HCT116 (cell line): Measurements from ENCODE around the gene RLF. TPM values are rescaled to one million over a fixed set of nuclear protein-coding genes. Genes with fewer than 3 reads are reported as not detected.

Experiments used
- ATAC-seq: fragments of 200-7000 bp; cut with Tn5 transposase; 2 replicates; pipeline ENCODE4 v1.9.1; 2020; ENCODE audit warnings: mild to moderate bottlenecking, moderate library complexity
- BruUV-seq: library from RNA; stranded (reverse); fragments of 400-500 nt; replicated peaks from 2 replicates; lab custom pipeline; 2021; lab: Mats Ljungman, UMichigan
- CTCF ChIA-PET: fragments of 300-600 bp; sonication (Branson Sonifier 250); formaldehyde crosslinking; loops from one replicate; lab custom pipeline; 2021; ENCODE audit warnings: antibody characterized with exemption; lab: Charles Lee
- POLR2A ChIA-PET: fragments of 300-600, 350-600 bp; sonication (Branson Sonifier 250); formaldehyde crosslinking; loops from one replicate; lab custom pipeline; 2021; ENCODE audit warnings: antibody characterized with exemption; lab: Charles Lee
- RAD21 ChIA-PET, 2 experiments: fragments of 300-600 bp; sonication (Branson Sonifier 250); formaldehyde crosslinking; loops; one replicate each; lab custom pipeline; 2023; ENCODE audit warnings: low total read pairs in 2 of 2; ENCODE audit not compliant: uncharacterized antibody in 2 of 2, unreplicated experiment in 2 of 2, low non-redundant PET in 1 of 2; lab: Charles Lee
- DNase-seq: peaks from one replicate; pipeline ENCODE4 v3.0.0-alpha.2; 2010; ENCODE audit warnings: low read depth, low spot score
- H2AFZ ChIP-seq: fragments of 200-600 bp; shearing (Covaris generic), sonication (generic); 2 replicates; pipeline ENCODE4 v1.6.1; 2017; ENCODE audit warnings: low read depth, mixed run types, mixed read lengths, antibody characterized with exemption, low read length; ENCODE audit not compliant: poor library complexity, severe bottlenecking
- H3K27ac ChIP-seq: 2 replicates; pipeline ENCODE4 v1.5.1; 2012; ENCODE audit warnings: low read depth, low read length
- H3K27me3 ChIP-seq: fragments of 200-600 bp; sonication (generic); 2 replicates; pipeline ENCODE4 v1.6.1; 2016; ENCODE audit warnings: mixed run types, low read length, mixed read lengths; ENCODE audit not compliant: insufficient read depth
- H3K36me3 ChIP-seq, 2 experiments: fragments of 200-500 bp in 1 of 2; fragments of 200-600 bp in 1 of 2; sonication (Bioruptor generic) in 1 of 2; sonication (generic) in 1 of 2; 2 replicates each; pipeline versions ENCODE4 v1.5.1 to v1.6.1; 2014 to 2016; ENCODE audit warnings: low read length in 2 of 2, inconsistent platforms in 1 of 2, mixed read lengths in 1 of 2, mixed run types in 1 of 2; ENCODE audit not compliant: insufficient read depth in 2 of 2, control insufficient read depth in 1 of 2
- H3K4me1 ChIP-seq, 2 experiments: fragments of 200-600 bp in 1 of 2; sonication (generic) in 1 of 2; 2 replicates each; pipeline versions ENCODE4 v1.5.1 to v1.6.1; 2012 to 2017; ENCODE audit warnings: low read length in 2 of 2, inconsistent platforms in 1 of 2, mild to moderate bottlenecking in 1 of 2, mixed read lengths in 1 of 2, mixed run types in 1 of 2, moderate library complexity in 1 of 2; ENCODE audit not compliant: insufficient read depth in 2 of 2, control insufficient read depth in 1 of 2
- H3K4me2 ChIP-seq: fragments of 200-600 bp; sonication (generic); 2 replicates; pipeline ENCODE4 v1.6.1; 2017; ENCODE audit warnings: mixed run types, low read length, mixed read lengths
- H3K4me3 ChIP-seq, 2 experiments: fragments of 200-600 bp in 1 of 2; sonication (generic) in 1 of 2; replicated peaks in 1 of 2; 2 replicates each; pipeline ENCODE4 v1.5.1; 2011 to 2016; ENCODE audit warnings: low read length in 2 of 2, control low read depth in 1 of 2, low read depth in 1 of 2, mild to moderate bottlenecking in 1 of 2, mixed read lengths in 1 of 2, mixed run types in 1 of 2
- H3K79me2 ChIP-seq: fragments of 200-600 bp; sonication (generic); 2 replicates; pipeline ENCODE4 v1.6.1; 2017; ENCODE audit warnings: mild to moderate bottlenecking, mixed run types, low read length, moderate library complexity, mixed read lengths; ENCODE audit not compliant: insufficient read depth
- H3K9ac ChIP-seq: fragments of 200-600 bp; sonication (generic); 2 replicates; pipeline ENCODE4 v1.6.1; 2016; ENCODE audit warnings: low read length, mixed read lengths
- H3K9me2 ChIP-seq: fragments of 200-600 bp; sonication (generic), shearing (Covaris generic); 2 replicates; pipeline ENCODE4 v1.6.1; 2017; ENCODE audit warnings: mixed run types, mild to moderate bottlenecking, moderate library complexity; ENCODE audit not compliant: insufficient read depth
- H3K9me3 ChIP-seq, 2 experiments: fragments of 200-500 bp in 1 of 2; fragments of 200-600 bp in 1 of 2; sonication (Bioruptor generic) in 1 of 2; sonication (generic) in 1 of 2; 2 replicates each; pipeline ENCODE4 v1.6.1; 2014 to 2017; ENCODE audit warnings: low read length in 2 of 2, mixed read lengths in 2 of 2, inconsistent platforms in 1 of 2, low read depth in 1 of 2, mild to moderate bottlenecking in 1 of 2, mixed run types in 1 of 2, moderate library complexity in 1 of 2; ENCODE audit not compliant: control insufficient read depth in 1 of 2, insufficient read depth in 1 of 2
- H4K20me1 ChIP-seq: fragments of 200-600 bp; sonication (generic), shearing (Covaris generic); 2 replicates; pipeline ENCODE4 v1.6.1; 2017; ENCODE audit warnings: mixed run types, mild to moderate bottlenecking, moderate library complexity; ENCODE audit not compliant: insufficient read depth
- CEBPB ChIP-seq: IDR thresholded peaks from 2 replicates; pipeline ENCODE4 v1.6.1; 2012; ENCODE audit warnings: low read depth
- EGR1 ChIP-seq: IDR thresholded peaks from 2 replicates; pipeline ENCODE4 v1.6.1; 2012; ENCODE audit warnings: low read depth
- EZH2phosphoT487 ChIP-seq: fragments of 200-600 bp; IDR thresholded peaks from 2 replicates; pipeline ENCODE4 v1.6.1; 2018; ENCODE audit warnings: antibody characterized with exemption, borderline replicate concordance
- JUND ChIP-seq: IDR thresholded peaks from 2 replicates; pipeline ENCODE4 v1.6.1; 2012
- POLR2AphosphoS5 ChIP-seq: IDR thresholded peaks from 2 replicates; pipeline ENCODE4 v1.6.1; 2011; ENCODE audit warnings: mild to moderate bottlenecking, low read depth, low read length, moderate library complexity
- RAD21 ChIP-seq: IDR thresholded peaks from 2 replicates; pipeline ENCODE4 v1.6.1; 2012; ENCODE audit warnings: low read depth, mild to moderate bottlenecking
- SIN3A ChIP-seq: IDR thresholded peaks from 2 replicates; pipeline ENCODE4 v1.6.1; 2012; ENCODE audit warnings: low read depth
- SRF ChIP-seq: IDR thresholded peaks from 2 replicates; pipeline ENCODE4 v1.6.1; 2012; ENCODE audit warnings: low read depth
- ZFX ChIP-seq: fragments of 450-650 bp; IDR thresholded peaks from 2 replicates; pipeline ENCODE4 v1.6.1; 2017
- ZNF274 ChIP-seq: fragments of 200-500 bp; sonication (Bioruptor generic); IDR thresholded peaks from 2 replicates; pipeline ENCODE4 v1.6.1; 2014; ENCODE audit warnings: mild to moderate bottlenecking, low read depth, low read length, inconsistent platforms
- intact Hi-C: fragments of 100-400 bp; cut with micrococcal nuclease; formaldehyde crosslinking; loops from 2 replicates; pipeline ENCODE4 v1.10.0; 2022
- total RNA-seq: library from RNA; stranded (reverse); gene quantifications from one replicate; pipeline ENCODE4 v1.2.1, GENCODE V29; 2021; ENCODE audit not compliant: unreplicated experiment
- TF ChIP-seq, protein P1 (sequence below): IDR thresholded peaks from 2 replicates; pipeline ENCODE4 v1.6.1; 2012
- TF ChIP-seq, protein P2 (sequence below): IDR thresholded peaks from 2 replicates; pipeline ENCODE4 v1.6.1; 2012

RLF gene
- total RNA-seq, 1 experiment from 2014 or later: 20.5 TPM

DNA sequence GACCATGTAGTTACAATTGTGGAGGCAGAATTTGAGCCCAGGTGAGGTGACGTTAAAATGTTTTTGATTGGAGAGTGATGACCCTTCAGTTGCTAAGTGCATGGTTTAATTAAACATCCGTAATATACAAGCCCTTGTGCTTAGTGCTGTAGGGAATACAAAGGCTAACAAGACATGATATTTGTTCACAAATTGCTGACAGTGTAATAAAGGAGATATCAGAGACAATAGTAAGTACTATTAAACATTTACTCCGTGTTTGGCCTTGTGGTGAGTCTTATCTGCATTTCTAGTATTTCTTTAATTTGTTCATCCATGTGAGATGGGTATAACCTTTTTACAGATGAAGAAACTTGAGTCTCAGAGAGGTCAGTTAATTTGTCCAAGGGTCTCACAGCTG, 37.9 kb downstream of the RLF start (continued):
- TF ChIP-seq EGR1 (no peak), RAD21 (no peak), ZFX (no peak), CEBPB (no peak), EZH2phosphoT487 (no peak), ZNF274 (no peak), JUND (no peak), SIN3A (no peak)
- TF ChIP-seq, protein P1, sequence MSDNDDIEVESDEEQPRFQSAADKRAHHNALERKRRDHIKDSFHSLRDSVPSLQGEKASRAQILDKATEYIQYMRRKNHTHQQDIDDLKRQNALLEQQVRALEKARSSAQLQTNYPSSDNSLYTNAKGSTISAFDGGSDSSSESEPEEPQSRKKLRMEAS: no peak

DNA sequence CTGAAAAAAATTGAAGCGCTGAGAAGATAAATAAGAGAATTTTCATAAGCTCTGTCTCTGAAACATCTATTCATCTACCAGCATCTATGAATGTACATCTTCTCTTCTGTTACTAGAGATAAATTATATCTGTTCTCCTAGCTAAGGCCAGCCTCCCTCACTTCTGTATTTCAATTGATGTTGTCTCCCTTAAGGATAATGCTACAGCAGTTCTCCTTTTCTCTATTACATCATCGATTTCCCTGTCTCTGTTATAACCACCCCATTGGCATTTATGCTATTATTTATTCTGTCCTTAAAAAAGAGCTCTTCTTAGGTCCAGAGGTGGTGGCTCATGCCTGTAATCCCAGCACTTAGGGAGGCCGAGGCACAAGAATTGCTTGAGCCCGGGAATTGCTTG, 43.7 kb downstream of the RLF start:
- Histone ChIP-seq H3K4me2 (no peak overlapping the region), H3K9ac (no peak overlapping the region), H4K20me1 (peaks cover 3% of the 10 kb centered on the region; the same call in 1 of the 2 replicates), H3K9me3 (no peaks in the 10 kb centered on the region), H3K36me3 (peaks cover 0 to 19% of the 10 kb centered on the region in 2 experiments; a peak in 2 of 4 replicates), H3K27me3 (no peaks in the 10 kb centered on the region), H3K27ac (no peak overlapping the region), H3K9me2 (no peaks in the 10 kb centered on the region), H2AFZ (no peak overlapping the region), H3K4me3 (no peak overlapping the region), H3K4me1 (no peaks in the 10 kb centered on the region), H3K79me2 (peaks cover 17% of the 10 kb centered on the region)
- BruUV-seq: no TSS peak
- TF ChIP-seq, protein P2, sequence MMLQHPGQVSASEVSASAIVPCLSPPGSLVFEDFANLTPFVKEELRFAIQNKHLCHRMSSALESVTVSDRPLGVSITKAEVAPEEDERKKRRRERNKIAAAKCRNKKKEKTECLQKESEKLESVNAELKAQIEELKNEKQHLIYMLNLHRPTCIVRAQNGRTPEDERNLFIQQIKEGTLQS: no peak
- TF ChIP-seq SRF: no peak
- TF ChIP-seq POLR2AphosphoS5: no peak
- intact Hi-C loops: no loop called here
- ATAC-seq (no peak), DNase-seq (no peak)
- CTCF ChIA-PET: no interaction called here
- RAD21 ChIA-PET: no interaction called here
- POLR2A ChIA-PET: no interaction called here
